Measurements from ENCODE around the gene ZFP91. TPM values are rescaled to one million over a fixed set of nuclear protein-coding genes. Genes with fewer than 3 reads are reported as not detected.

Gene ZFP91
- total and polyA plus RNA-seq, 2 of the 4 experiments (the other 2 are of a cell fraction), result 20.7 to 25.3 TPM

DNA sequence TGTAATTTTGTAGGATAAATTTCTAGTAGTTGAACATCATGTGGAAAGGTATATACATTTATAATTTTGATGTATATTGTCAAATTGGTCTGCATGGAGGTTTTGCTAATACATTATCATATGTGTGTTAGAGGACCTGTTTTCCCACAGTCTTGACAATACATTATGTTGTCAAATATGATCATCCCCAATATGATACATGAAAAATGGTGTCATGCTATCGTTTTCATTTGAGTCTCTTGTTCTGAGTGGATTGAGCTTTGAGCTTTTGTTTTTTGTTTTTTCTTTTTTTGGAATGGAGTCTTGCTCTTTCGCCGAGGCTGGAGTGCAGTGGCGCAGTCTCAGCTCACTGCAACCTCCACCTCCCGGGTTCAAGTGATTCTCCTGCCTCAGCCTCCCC is 29.5 kb downstream of the ZFP91 start:
- intact Hi-C loops (cut with micrococcal nuclease), result no loop called here
- POLR2A ChIA-PET (ENCODE audit: unreplicated experiment), result no interaction called here

More for the DNA sequence above, 29.5 kb downstream of the ZFP91 start:
- WGBS, 2 experiments (ENCODE audit: extremely low coverage in 2 of 2, insufficient read length in 1 of 2), result no CpG with 5 or more reads among the region's 5 CpGs
- H2BK5ac ChIP-seq (ENCODE audit: low read depth, low read length, poor library complexity, severe bottlenecking), result no peak overlapping the region
- no peak overlapping the region for H2BK120ac ChIP-seq (ENCODE audit: low read depth, low read length)
- no peak overlapping the region for H3K4me2 ChIP-seq (ENCODE audit: low read depth, low read length)
- H3K9me1 ChIP-seq (ENCODE audit: insufficient read depth, low read length), result peaks cover 3% of the 10 kb centered on the region; the same call in 1 of the 2 replicates
- in situ Hi-C loops (cut with MboI; ENCODE audit: low sequenced_read_pairs), result no loop called here
- no peak overlapping the region for H2BK15ac ChIP-seq (ENCODE audit: low read depth, low read length)
- no peak for TF ChIP-seq RAD21 (IDR thresholded peaks at IDR 0.05; ENCODE audit: low read length)
- no peak for TF ChIP-seq SMC3 (IDR thresholded peaks at IDR 0.05; ENCODE audit: low read depth, low read length)
- no peak for TF ChIP-seq MXI1 (IDR thresholded peaks at IDR 0.05; ENCODE audit: borderline replicate concordance, low read depth, low read length)
- no peak for TF ChIP-seq MAFK (IDR thresholded peaks at IDR 0.05; ENCODE audit: low read depth, low read length)
- TF ChIP-seq, protein P1, sequence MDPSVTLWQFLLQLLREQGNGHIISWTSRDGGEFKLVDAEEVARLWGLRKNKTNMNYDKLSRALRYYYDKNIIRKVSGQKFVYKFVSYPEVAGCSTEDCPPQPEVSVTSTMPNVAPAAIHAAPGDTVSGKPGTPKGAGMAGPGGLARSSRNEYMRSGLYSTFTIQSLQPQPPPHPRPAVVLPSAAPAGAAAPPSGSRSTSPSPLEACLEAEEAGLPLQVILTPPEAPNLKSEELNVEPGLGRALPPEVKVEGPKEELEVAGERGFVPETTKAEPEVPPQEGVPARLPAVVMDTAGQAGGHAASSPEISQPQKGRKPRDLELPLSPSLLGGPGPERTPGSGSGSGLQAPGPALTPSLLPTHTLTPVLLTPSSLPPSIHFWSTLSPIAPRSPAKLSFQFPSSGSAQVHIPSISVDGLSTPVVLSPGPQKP (IDR thresholded peaks at IDR 0.05; ENCODE audit: borderline replicate concordance, low read depth, low read length), result no peak
- TF ChIP-seq CTCF (conservative IDR thresholded peaks at IDR 0.05; ENCODE audit: low read depth, low read length), result no peak
- no peak for TF ChIP-seq RCOR1 (IDR thresholded peaks at IDR 0.05; ENCODE audit: insufficient replicate concordance, low read length)
- no peak for TF ChIP-seq MAZ (IDR thresholded peaks at IDR 0.05; ENCODE audit: borderline replicate concordance, low read depth, low read length)
- no peak for TF ChIP-seq RFX5 (IDR thresholded peaks at IDR 0.05; ENCODE audit: low read depth, low read length)
- TF ChIP-seq POLR2A (IDR thresholded peaks at IDR 0.05; ENCODE audit: low read depth, low read length), result no peak
- no peak for TF ChIP-seq NFE2L2 (IDR thresholded peaks at IDR 0.05; ENCODE audit: low read depth, low read length)
- no peak for TF ChIP-seq BHLHE40 (IDR thresholded peaks at IDR 0.05; ENCODE audit: low read depth, low read length)
- TF ChIP-seq FOS (IDR thresholded peaks at IDR 0.05; ENCODE audit: low read depth, low read length), result no peak
- TF ChIP-seq USF2 (IDR thresholded peaks at IDR 0.05; ENCODE audit: low read depth, low read length), result no peak
- no peak for TF ChIP-seq CEBPB (IDR thresholded peaks at IDR 0.05; ENCODE audit: low read depth, low read length)
- no peak for TF ChIP-seq CHD1 (IDR thresholded peaks at IDR 0.05; ENCODE audit: low read depth, low read length)
- ATAC-seq (ENCODE audit: low read depth) (no peak), DNase-seq (no peak)
- no peak overlapping the region for H2AK9ac ChIP-seq (replicated peaks; ENCODE audit: low read depth, low read length, poor library complexity)
- peaks cover 14 to 35% of the 10 kb centered on the region in 2 experiments for H3K79me1 ChIP-seq (ENCODE audit: low read depth in 1 of 2, low read length in 2 of 2)
- H4K5ac ChIP-seq (ENCODE audit: low read depth, low read length), result no peak overlapping the region
- H3K27ac ChIP-seq (ENCODE audit: insufficient read depth, low read length), result no peak overlapping the region
- no peak overlapping the region for H2AK5ac ChIP-seq (ENCODE audit: low read depth, low read length)
- dilution Hi-C loops (cut with HindIII; ENCODE audit: low sequenced_read_pairs, unreplicated experiment), result no loop called here
- H3K36me3 ChIP-seq (ENCODE audit: control insufficient read depth, insufficient read depth, low read length), result peaks cover 19% of the 10 kb centered on the region
- no peaks in the 10 kb centered on the region for H3K27me3 ChIP-seq (ENCODE audit: control insufficient read depth, insufficient read depth, low read length)
- no peak overlapping the region for H4K8ac ChIP-seq (ENCODE audit: low read depth in 2 of 2, low read length in 2 of 2)
- H3K4me1 ChIP-seq (ENCODE audit: control insufficient read depth, insufficient read depth, low read length), result no peaks in the 10 kb centered on the region
- H3K4me3 ChIP-seq (ENCODE audit: insufficient read depth, low read depth, low read length), result no peak overlapping the region
- no peak overlapping the region for H2BK20ac ChIP-seq (ENCODE audit: low read depth, low read length)
- no peaks in the 10 kb centered on the region for H3K9me3 ChIP-seq (ENCODE audit: control insufficient read depth, insufficient read depth, low read length)
- no peak overlapping the region for H3K4ac ChIP-seq (ENCODE audit: low read depth, low read length)
- H3K9ac ChIP-seq (ENCODE audit: low read depth, low read length), result no peak overlapping the region
- no peak overlapping the region for H2AFZ ChIP-seq (replicated peaks; ENCODE audit: low read length, poor library complexity)
- CTCF ChIA-PET, result no interaction called here
- H4K20me1 ChIP-seq (ENCODE audit: insufficient read depth, low read length), result peaks cover 20% of the 10 kb centered on the region; the same call in 1 of the 2 replicates
- no peak overlapping the region for H3K56ac ChIP-seq (ENCODE audit: extremely low read depth, insufficient read depth, low read length)
- H3K23ac ChIP-seq (ENCODE audit: low read depth, low read length), result no peak overlapping the region
- H3K18ac ChIP-seq (ENCODE audit: low read depth, low read length), result no peak overlapping the region
- no peak overlapping the region for H4K91ac ChIP-seq (ENCODE audit: insufficient read depth, low read depth, low read length)
- no peak overlapping the region for H3K14ac ChIP-seq (replicated peaks; ENCODE audit: low read depth, low read length)
- BruUV-seq (replicated peaks), result no TSS peak
